Immature natural killer cell (primary cell): ENCODE results near the gene RETSAT. TPM values are rescaled to one million over a fixed set of nuclear protein-coding genes. Genes with fewer than 3 reads are reported as not detected.
A peak's percentile ranks its signal among the peaks of the same experiment; 100 is the strongest.
"Not testable (repeated sequence)": the region's sequence is repeated elsewhere in the genome, so short reads cannot be mapped to it uniquely, and the experiment has no call there.

Experiments used
- DNase-seq, 3 donors: peaks; one replicate each; pipeline ENCODE4 v3.0.0; 2022; ENCODE audit warnings: mixed read lengths in 1 of 3
- H3K27ac Mint-ChIP-seq, 6 donors: one replicate each; pipeline ENCODE4 v1.8.0; 2020; ENCODE audit warnings: mixed read lengths in 6 of 6, mild to moderate bottlenecking in 5 of 6, inconsistent platforms in 4 of 6, moderate library complexity in 3 of 6
- H3K27me3 Mint-ChIP-seq, 3 donors: one replicate each; pipeline ENCODE4 v1.8.0; 2020 to 2021; ENCODE audit warnings: low read depth in 3 of 3, mild to moderate bottlenecking in 3 of 3, mixed read lengths in 3 of 3, moderate library complexity in 3 of 3, inconsistent platforms in 1 of 3
- H3K36me3 Mint-ChIP-seq, 3 donors: one replicate each; pipeline ENCODE4 v1.8.0; 2020; ENCODE audit warnings: mixed read lengths in 3 of 3, inconsistent platforms in 2 of 3, mild to moderate bottlenecking in 2 of 3
- H3K4me1 Mint-ChIP-seq, 2 donors: one replicate each; pipeline ENCODE4 v1.8.0; 2020; ENCODE audit warnings: inconsistent platforms in 2 of 2, mild to moderate bottlenecking in 2 of 2, mixed read lengths in 2 of 2, moderate library complexity in 1 of 2
- H3K4me3 Mint-ChIP-seq, 5 donors: one replicate each; pipeline ENCODE4 v1.8.0; 2020; ENCODE audit warnings: mild to moderate bottlenecking in 5 of 5, mixed read lengths in 5 of 5, inconsistent platforms in 3 of 5, moderate library complexity in 3 of 5
- H3K9me3 Mint-ChIP-seq, 6 donors: one replicate each; pipeline ENCODE4 v1.8.0; 2020; ENCODE audit warnings: mild to moderate bottlenecking in 6 of 6, mixed read lengths in 6 of 6, inconsistent platforms in 4 of 6, moderate library complexity in 3 of 6
- polyA plus RNA-seq, 3 donors: library from polyadenylated mRNA; unstranded; fragments of 300-500 nt; fragmentation: Illumina TruSeq; gene quantifications; one replicate each; pipeline ENCODE4 v1.2.3, GENCODE V29; 2021

RETSAT gene
- polyA plus RNA-seq, 3 donors from 2014 or later: 13.7 to 28.1 (median 23.4) TPM

GRCh38 chr2:85340034-85340892 lies 14.1 kb downstream of the RETSAT start:
- peaks cover 7 to 17% (median 12%) of the 10 kb centered on the region in 3 donors for H3K36me3 Mint-ChIP-seq
- H3K4me1 Mint-ChIP-seq: no peaks in the 10 kb centered on the region
- no peak overlapping the region for H3K4me3 Mint-ChIP-seq
- no peak for DNase-seq
- no peaks in the 10 kb centered on the region for H3K9me3 Mint-ChIP-seq
- peaks cover 1 to 8% (median 2%) of the 10 kb centered on the region in 3 donors for H3K27me3 Mint-ChIP-seq
- no peak overlapping the region for H3K27ac Mint-ChIP-seq

GRCh38 chr2:85334928-85335327 lies 19.4 kb downstream of the RETSAT start:
- Mint-ChIP-seq H3K4me3 (no peak overlapping the region), H3K36me3 (no peaks in the 10 kb centered on the region), H3K9me3 (no peaks in the 10 kb centered on the region), H3K4me1 (no peaks in the 10 kb centered on the region), H3K27ac (no peak overlapping the region), H3K27me3 (peaks cover 1 to 8% (median 2%) of the 10 kb centered on the region in 3 donors)
- DNase-seq: no peak

GRCh38 chr2:85333877-85334276 lies 20.5 kb downstream of the RETSAT start:
- DNase-seq, H3K27ac Mint-ChIP-seq, H3K4me1 Mint-ChIP-seq, H3K4me3 Mint-ChIP-seq, H3K9me3 Mint-ChIP-seq, H3K27me3 Mint-ChIP-seq, H3K36me3 Mint-ChIP-seq: not testable (repeated sequence)

DNA sequence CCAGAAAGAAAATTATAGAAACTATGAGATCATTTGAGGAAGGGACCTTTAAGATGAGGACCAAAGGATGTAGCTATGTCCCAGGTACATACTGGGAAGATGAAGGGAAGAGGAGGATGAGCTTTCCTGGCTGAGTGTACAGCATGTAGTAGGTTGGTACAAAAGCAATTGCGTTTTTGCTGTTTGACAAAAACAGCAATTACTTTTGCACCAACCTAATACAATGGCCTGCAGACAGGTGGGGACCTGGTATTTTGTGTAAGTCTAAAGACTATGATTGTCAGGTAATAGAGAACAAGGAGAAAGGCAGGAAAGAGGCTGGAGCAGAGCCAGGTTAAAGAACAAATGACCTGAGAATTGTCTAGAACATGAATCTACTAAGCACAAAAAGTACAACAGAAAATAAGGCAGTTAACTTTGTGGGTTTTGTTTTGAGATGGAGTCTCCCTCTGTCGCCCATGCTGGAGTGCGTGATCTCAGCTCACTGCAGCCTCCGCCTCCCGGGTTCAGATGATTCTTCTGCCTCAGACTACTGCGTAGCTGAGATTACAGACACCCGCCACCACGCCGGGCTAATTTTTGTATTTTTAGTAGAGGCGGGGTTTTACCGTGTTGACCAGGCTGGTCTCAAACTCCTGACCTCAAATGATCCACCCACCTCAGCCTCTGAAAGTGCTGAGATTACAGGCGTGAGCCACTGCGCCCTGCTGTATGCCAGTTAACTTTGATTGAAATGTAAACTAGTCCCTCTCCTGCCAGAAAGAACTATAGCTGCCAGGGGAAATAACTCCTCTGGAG lies 23.3 kb downstream of the RETSAT start:
- Mint-ChIP-seq H3K27me3 (peaks cover 7 to 20% (median 14%) of the 10 kb centered on the region in 3 donors), H3K27ac (no peak overlapping the region), H3K4me3 (no peak overlapping the region), H3K36me3 (peaks cover 5 to 9% (median 9%) of the 10 kb centered on the region in 3 donors), H3K4me1 (peaks cover 17 to 24% of the 10 kb centered on the region in 2 donors), H3K9me3 (no peaks in the 10 kb centered on the region)
- no peak for DNase-seq

- Mint-ChIP-seq H3K27me3 (peaks cover 7 to 20% (median 14%) of the 10 kb centered on the region in 3 donors), H3K27ac (peak overlapping the region in 5 of 6 donors; percentile 8 to 98 (median 47)), H3K4me3 (peak overlapping the region; percentile 2 to 98 (median 6)), H3K36me3 (peaks cover 16 to 20% (median 18%) of the 10 kb centered on the region in 3 donors), H3K4me1 (peaks cover 31 to 37% of the 10 kb centered on the region in 2 donors)
- H3K9me3 Mint-ChIP-seq, DNase-seq: not testable (repeated sequence)
These were observed 24.6 kb downstream of the RETSAT start for GRCh38 chr2:85329701-85330100.

- no peak for DNase-seq
- Mint-ChIP-seq H3K4me3 (peak overlapping the region; percentile 2 to 98 (median 6)), H3K4me1 (peaks cover 35 to 42% of the 10 kb centered on the region in 2 donors), H3K27me3 (peaks cover 7 to 20% (median 14%) of the 10 kb centered on the region in 3 donors), H3K27ac (peak overlapping the region in 5 of 6 donors; percentile 8 to 98 (median 47)), H3K36me3 (peaks cover 18 to 24% (median 19%) of the 10 kb centered on the region in 3 donors), H3K9me3 (no peaks in the 10 kb centered on the region)
These were observed 25.1 kb downstream of the RETSAT start for GRCh38 chr2:85329181-85329651.

- H3K27ac Mint-ChIP-seq: peak within 1 kb of the TSS; percentile 98 to 100 (median 100)
- H3K4me1 Mint-ChIP-seq: peaks cover 47 to 52% of the 10 kb centered on the region in 2 donors
These were observed 26.3 kb downstream of the RETSAT start, which contains the start of gene TGOLN2 for GRCh38 chr2:85327822-85328617. Gene TGOLN2 (minus strand): TSS chr2:85327989. CDS start chr2:85327962, 27 bp downstream.

DNA sequence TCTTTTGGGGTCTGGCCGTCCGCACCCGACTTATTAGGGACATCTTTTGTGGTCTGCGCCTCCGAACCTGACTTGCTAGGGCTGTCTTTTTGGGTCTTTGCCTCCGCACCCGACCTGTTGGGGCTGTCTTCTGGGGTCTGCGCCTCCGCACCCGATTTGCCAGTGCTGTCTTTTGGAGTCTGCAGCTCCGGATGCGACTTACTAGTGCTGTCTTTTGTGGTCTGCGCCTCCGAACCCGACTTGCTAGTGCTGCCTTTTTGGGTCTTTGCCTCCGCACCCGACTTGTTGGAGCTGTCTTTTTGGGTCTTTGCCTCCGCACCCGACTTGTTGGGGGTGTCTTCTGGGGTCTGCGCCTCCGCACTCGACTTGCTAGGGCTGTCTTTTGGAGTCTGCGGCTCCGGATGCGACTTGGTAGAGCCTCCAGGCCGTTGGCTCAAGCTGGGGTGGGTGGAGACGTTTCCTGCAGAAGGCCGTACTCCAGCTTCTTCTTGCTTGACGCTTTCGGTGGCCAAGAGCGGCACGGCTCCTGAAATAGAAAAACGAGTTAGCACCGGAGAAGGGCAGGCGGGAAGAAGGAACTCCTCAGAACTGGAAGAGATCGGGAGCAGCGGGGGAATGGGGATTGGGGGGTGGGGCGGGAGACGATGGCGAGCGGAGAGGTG lies 27.0 kb downstream of the RETSAT start:
- H3K36me3 Mint-ChIP-seq: peaks cover 23 to 36% (median 30%) of the 10 kb centered on the region in 3 donors
- peak overlapping the region; percentile 98 to 100 (median 100) for H3K27ac Mint-ChIP-seq
- DNase-seq: peak; percentile 56 to 64 (median 60)
- H3K27me3 Mint-ChIP-seq: peaks cover 7 to 23% (median 14%) of the 10 kb centered on the region in 3 donors
- no peaks in the 10 kb centered on the region for H3K9me3 Mint-ChIP-seq
- peak overlapping the region; percentile 96 to 98 (median 97) for H3K4me3 Mint-ChIP-seq
- H3K4me1 Mint-ChIP-seq: peaks cover 55 to 59% of the 10 kb centered on the region in 2 donors

More at GRCh38 chr2:85327822-85328617, 26.3 kb downstream of the RETSAT start, which contains the start of gene TGOLN2:
- Mint-ChIP-seq H3K9me3 (no peaks in the 10 kb centered on the region), H3K4me3 (peak within 1 kb of the TSS; percentile 96 to 98 (median 97)), H3K27me3 (peaks cover 7 to 20% (median 14%) of the 10 kb centered on the region in 3 donors), H3K36me3 (peaks cover 23 to 29% (median 24%) of the 10 kb centered on the region in 3 donors)
- DNase-seq: peak; percentile 94 to 96 (median 95)

- Mint-ChIP-seq H3K36me3 (peaks cover 23 to 43% (median 37%) of the 10 kb centered on the region in 3 donors), H3K27ac (peak overlapping the region; percentile 98 to 100 (median 100)), H3K27me3 (peaks cover 7 to 23% (median 14%) of the 10 kb centered on the region in 3 donors), H3K9me3 (no peaks in the 10 kb centered on the region), H3K4me3 (peak overlapping the region; percentile 96 to 98 (median 97)), H3K4me1 (peaks cover 62 to 67% of the 10 kb centered on the region in 2 donors)
- peak; percentile 44 to 55 (median 53) for DNase-seq
These were observed 27.7 kb downstream of the RETSAT start for GRCh38 chr2:85326406-85327159.

DNA sequence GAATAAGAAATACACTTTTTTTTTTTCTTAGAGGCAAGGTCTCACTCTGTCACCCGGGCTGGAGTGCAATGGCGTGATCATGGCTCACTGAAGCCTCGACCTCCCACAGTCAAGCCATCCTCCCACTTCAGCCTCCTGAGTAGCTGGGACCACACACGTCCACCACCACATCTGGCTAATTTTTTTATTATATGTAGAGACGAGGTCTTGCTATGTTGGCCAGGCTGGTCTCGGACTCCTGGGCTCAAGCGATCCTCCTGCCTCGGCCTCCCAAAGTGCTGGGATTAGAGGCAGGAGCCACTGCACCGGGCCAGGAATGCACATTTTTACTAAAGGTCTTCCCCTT lies 28.9 kb downstream of the RETSAT start:
- H3K27ac Mint-ChIP-seq: peak overlapping the region; percentile 98 to 100 (median 100)
- H3K4me3 Mint-ChIP-seq: peak overlapping the region; percentile 96 to 98 (median 97)
- peaks cover 73 to 78% of the 10 kb centered on the region in 2 donors for H3K4me1 Mint-ChIP-seq
- no peaks in the 10 kb centered on the region for H3K9me3 Mint-ChIP-seq
- peaks cover 7 to 23% (median 13%) of the 10 kb centered on the region in 3 donors for H3K27me3 Mint-ChIP-seq
- H3K36me3 Mint-ChIP-seq: peaks cover 29 to 52% (median 48%) of the 10 kb centered on the region in 3 donors
- no peak for DNase-seq

- Mint-ChIP-seq H3K36me3 (peaks cover 35 to 58% (median 49%) of the 10 kb centered on the region in 3 donors), H3K27me3 (peaks cover 7 to 23% (median 13%) of the 10 kb centered on the region in 3 donors), H3K27ac (peak overlapping the region; percentile 48 to 100 (median 99)), H3K4me3 (peak overlapping the region; percentile 96 to 98 (median 97)), H3K9me3 (no peaks in the 10 kb centered on the region), H3K4me1 (peaks cover 79 to 84% of the 10 kb centered on the region in 2 donors)
- no peak for DNase-seq
These were observed 29.5 kb downstream of the RETSAT start for GRCh38 chr2:85324639-85325465.
